HEK293T (cell line): ENCODE measurements around the gene APOA4.

Experiments used
- ARNT ChIP-seq: fragments of 450-650 bp; IDR thresholded peaks from 2 replicates; pipeline ENCODE4 v1.6.1; 2017; ENCODE audit warnings: mild to moderate bottlenecking
- BHLHE40 ChIP-seq: fragments of 450-650 bp; IDR thresholded peaks from 2 replicates; pipeline ENCODE4 v1.6.1; 2016; ENCODE audit warnings: mild to moderate bottlenecking, moderate library complexity, borderline replicate concordance
- ELF4 ChIP-seq: fragments of 450-650 bp; IDR thresholded peaks from 2 replicates; pipeline ENCODE4 v1.6.1; 2017; ENCODE audit warnings: antibody characterized with exemption
- FOXA1 ChIP-seq: fragments of 450-650 bp; IDR thresholded peaks from 2 replicates; pipeline ENCODE4 v1.6.1; 2016; ENCODE audit warnings: mild to moderate bottlenecking
- FOXK2 ChIP-seq: fragments of 450-650 bp; IDR thresholded peaks from 2 replicates; pipeline ENCODE4 v1.6.1; 2016; ENCODE audit warnings: mild to moderate bottlenecking
- FOXM1 ChIP-seq: fragments of 450-650 bp; IDR thresholded peaks from 2 replicates; pipeline ENCODE4 v1.6.1; 2017; ENCODE audit warnings: mild to moderate bottlenecking, borderline replicate concordance
- HDGF ChIP-seq: fragments of 450-650 bp; IDR thresholded peaks from 2 replicates; pipeline ENCODE4 v1.6.1; 2017; ENCODE audit warnings: antibody characterized with exemption, borderline replicate concordance
- L3MBTL2 ChIP-seq: fragments of 450-650 bp; conservative IDR thresholded peaks from 2 replicates; pipeline ENCODE4 v1.6.1; 2016; ENCODE audit warnings: mild to moderate bottlenecking
- NFRKB ChIP-seq: fragments of 450-650 bp; IDR thresholded peaks from 2 replicates; pipeline ENCODE4 v1.6.1; 2016; ENCODE audit warnings: mild to moderate bottlenecking, moderate library complexity
- PKNOX1 ChIP-seq: fragments of 450-650 bp; IDR thresholded peaks from 2 replicates; pipeline ENCODE4 v1.6.1; 2016
- SP1 ChIP-seq: fragments of 450-650 bp; IDR thresholded peaks from 2 replicates; pipeline ENCODE4 v1.6.1; 2017
- SUZ12 ChIP-seq: fragments of 450-650 bp; IDR thresholded peaks from 2 replicates; pipeline ENCODE4 v1.6.1; 2016; ENCODE audit warnings: mild to moderate bottlenecking
- TARDBP ChIP-seq: fragments of 450-650 bp; IDR thresholded peaks from 2 replicates; pipeline ENCODE4 v1.6.1; 2016
- ZNF384 ChIP-seq: fragments of 450-650 bp; IDR thresholded peaks from 2 replicates; pipeline ENCODE4 v1.6.1; 2016

DNA sequence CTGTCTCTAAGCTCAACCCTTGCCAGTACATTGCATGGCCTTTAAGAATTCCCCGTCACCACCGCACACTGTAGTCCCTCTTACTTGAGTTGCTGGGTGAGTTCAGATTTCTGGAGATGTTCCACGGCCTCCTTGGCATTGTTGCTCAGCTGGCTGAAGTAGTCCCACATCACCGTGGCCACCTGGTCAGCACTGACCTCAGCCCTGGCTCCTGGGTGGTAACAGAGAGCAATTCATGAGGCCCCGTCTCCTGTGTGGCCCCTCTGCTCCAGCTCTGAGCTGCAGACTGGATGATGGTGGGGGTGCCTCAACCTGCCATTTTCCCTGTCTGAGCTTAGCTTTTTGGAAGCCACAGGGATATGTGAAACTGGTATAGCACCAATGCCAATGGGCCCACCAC lies 529 bp downstream of the APOA4 start:
- TF ChIP-seq NFRKB (no peak), TARDBP (no peak), FOXM1 (no peak), PKNOX1 (no peak), SP1 (no peak), ZNF384 (no peak), HDGF (no peak), FOXK2 (no peak), ELF4 (no peak), L3MBTL2 (no peak), FOXA1 (no peak), BHLHE40 (no peak), ARNT (no peak), SUZ12 (no peak)
